Lower lobe of right lung (tissue), 2 donors: ENCODE measurements around the gene FUOM. TPM values are rescaled to one million over a fixed set of nuclear protein-coding genes. Genes with fewer than 3 reads are reported as not detected.
A peak's percentile ranks its signal among the peaks of the same experiment; 100 is the strongest.

Experiments
- ATAC-seq, 2 donors: fragments of 200-7000 bp; cut with Tn5 transposase; one replicate each; pipeline ENCODE4 v1.9.1; 2020 to 2022; ENCODE audit warnings: mild to moderate bottlenecking in 2 of 2, moderate library complexity in 2 of 2
- DNase-seq: peaks from one replicate; pipeline ENCODE4 v3.0.0-alpha.2; 2020
- H3K27ac ChIP-seq: fragments of 200-600 bp; one replicate; pipeline ENCODE4 v1.8.0; 2022
- H3K27me3 ChIP-seq: fragments of 200-600 bp; one replicate; pipeline ENCODE4 v1.8.0; 2022; ENCODE audit warnings: low read depth
- H3K36me3 ChIP-seq: fragments of 200-600 bp; one replicate; pipeline ENCODE4 v1.8.0; 2022; ENCODE audit warnings: mild to moderate bottlenecking
- H3K4me1 ChIP-seq: fragments of 200-600 bp; one replicate; pipeline ENCODE4 v1.8.0; 2022
- H3K4me3 ChIP-seq: fragments of 200-600 bp; one replicate; pipeline ENCODE4 v1.8.0; 2022; ENCODE audit warnings: mild to moderate bottlenecking
- H3K9me3 ChIP-seq: fragments of 200-600 bp; one replicate; pipeline ENCODE4 v1.8.0; 2022
- intact Hi-C: fragments of 100-400 bp; cut with DNase I; formaldehyde crosslinking; loops from one replicate; pipeline ENCODE4 v1.11.0; 2022
- microRNA-seq: library from miRNA; unstranded; fragments of <30 nt; microRNA quantifications from one replicate; pipeline ENCODE4 v1.2.0, GENCODE V29; 2020; ENCODE audit warnings: borderline number of aligned reads
- total RNA-seq: library from RNA; stranded (reverse); fragmentation: NEBNext Ultra II Directional; extraction: Animal tissue kit (Norgen Biotek cat#: 25700); gene quantifications from one replicate; pipeline ENCODE4 v1.2.1, GENCODE V29; 2021
- TF ChIP-seq, protein P1 (sequence below): fragments of 200-600 bp; IDR thresholded peaks from one replicate; pipeline ENCODE4 v1.8.0; 2022; ENCODE audit warnings: antibody characterized with exemption, mild to moderate bottlenecking
- donor health status: DM: no; HTN: yes; CAD: no; lungs with severe emphysema.

The FUOM gene
- total RNA-seq, 1 donor from 2014 or later, result 31.0 TPM

GRCh38 chr10:133306941-133307379 is 50.9 kb downstream of the FUOM start:
- Histone ChIP-seq H3K36me3 (peaks cover 33% of the 10 kb centered on the region), H3K4me3 (no peak overlapping the region), H3K9me3 (no peaks in the 10 kb centered on the region), H3K27me3 (no peaks in the 10 kb centered on the region), H3K4me1 (peaks cover 28% of the 10 kb centered on the region), H3K27ac (peak overlapping the region; percentile 99)
- no peak for DNase-seq
- intact Hi-C loops, result no loop called here
- TF ChIP-seq, protein P1, sequence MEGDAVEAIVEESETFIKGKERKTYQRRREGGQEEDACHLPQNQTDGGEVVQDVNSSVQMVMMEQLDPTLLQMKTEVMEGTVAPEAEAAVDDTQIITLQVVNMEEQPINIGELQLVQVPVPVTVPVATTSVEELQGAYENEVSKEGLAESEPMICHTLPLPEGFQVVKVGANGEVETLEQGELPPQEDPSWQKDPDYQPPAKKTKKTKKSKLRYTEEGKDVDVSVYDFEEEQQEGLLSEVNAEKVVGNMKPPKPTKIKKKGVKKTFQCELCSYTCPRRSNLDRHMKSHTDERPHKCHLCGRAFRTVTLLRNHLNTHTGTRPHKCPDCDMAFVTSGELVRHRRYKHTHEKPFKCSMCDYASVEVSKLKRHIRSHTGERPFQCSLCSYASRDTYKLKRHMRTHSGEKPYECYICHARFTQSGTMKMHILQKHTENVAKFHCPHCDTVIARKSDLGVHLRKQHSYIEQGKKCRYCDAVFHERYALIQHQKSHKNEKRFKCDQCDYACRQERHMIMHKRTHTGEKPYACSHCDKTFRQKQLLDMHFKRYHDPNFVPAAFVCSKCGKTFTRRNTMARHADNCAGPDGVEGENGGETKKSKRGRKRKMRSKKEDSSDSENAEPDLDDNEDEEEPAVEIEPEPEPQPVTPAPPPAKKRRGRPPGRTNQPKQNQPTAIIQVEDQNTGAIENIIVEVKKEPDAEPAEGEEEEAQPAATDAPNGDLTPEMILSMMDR, result no peak
- no peak for ATAC-seq

DNA sequence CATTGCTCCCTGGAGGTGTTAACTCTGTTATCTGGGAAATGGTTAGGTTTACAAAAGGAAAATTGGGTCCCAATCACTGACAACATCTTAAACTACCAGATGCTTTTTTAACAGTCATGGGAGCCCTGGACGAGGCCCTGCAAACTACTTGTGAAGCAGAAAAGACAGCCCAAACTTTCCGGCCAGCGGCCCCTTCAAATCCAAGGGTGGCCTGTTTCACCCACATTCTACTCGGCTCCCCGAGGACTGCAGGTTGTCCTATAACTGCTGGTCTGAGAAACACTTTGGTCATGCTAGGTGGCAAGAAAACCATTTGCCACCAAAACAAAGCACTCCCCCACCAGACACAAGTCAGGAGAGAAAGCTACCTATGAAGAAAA is 51.7 kb downstream of the FUOM start:
- peaks cover 28% of the 10 kb centered on the region for H3K4me1 ChIP-seq
- H3K4me3 ChIP-seq, result no peak overlapping the region
- intact Hi-C loops, result no loop called here
- TF ChIP-seq, protein P1, result no peak
- no peaks in the 10 kb centered on the region for H3K27me3 ChIP-seq
- H3K27ac ChIP-seq, result peak overlapping the region; percentile 72
- peaks cover 33% of the 10 kb centered on the region for H3K36me3 ChIP-seq
- no peaks in the 10 kb centered on the region for H3K9me3 ChIP-seq
- DNase-seq (peak; percentile 22), ATAC-seq (no peak)

Small RNA genes within 50 kb of the gene (microRNA-seq; reads per million reads assigned to microRNA genes)
- 2.0 reads per million for gene MIR3944

Other genes starting within 250 kb of the FUOM start
- gene KNDC1, start 197.8 kb downstream of the FUOM start, total RNA-seq, result 10.3 TPM
- gene UTF1, start 127.8 kb downstream of the FUOM start, total RNA-seq, result not detected
- 4.5 TPM for gene VENTX, start 120.2 kb downstream of the FUOM start, total RNA-seq
- 18.7 TPM for gene ADAM8, start 81.2 kb downstream of the FUOM start, total RNA-seq
- 54.5 TPM for gene TUBGCP2, start 49.1 kb downstream of the FUOM start, total RNA-seq
- gene ZNF511, start 49.1 kb downstream of the FUOM start, total RNA-seq, result 44.8 TPM
- not detected for gene CALY, start 21.1 kb downstream of the FUOM start, total RNA-seq
- not detected for gene PRAP1, start 10.6 kb downstream of the FUOM start, total RNA-seq
- 59.5 TPM for gene ECHS1, start 15.3 kb upstream of the FUOM start, total RNA-seq
- 6.9 TPM for gene PAOX, start 21.2 kb upstream of the FUOM start, total RNA-seq
- 41.7 TPM for gene MTG1, start 36.1 kb upstream of the FUOM start, total RNA-seq
- gene SPRN, start 66.6 kb upstream of the FUOM start, total RNA-seq, result not detected
- 2.4 TPM for gene SCART1, start 95.9 kb upstream of the FUOM start, total RNA-seq
- 0.86 TPM for gene CYP2E1, start 169.3 kb upstream of the FUOM start, total RNA-seq
- 0.74 TPM for gene SYCE1, start 207.6 kb upstream of the FUOM start, total RNA-seq